GM18868 (cell line): ENCODE data around the gene PITPNM3.

ENCODE experiments used
- ATAC-seq: cut with Tn5 transposase; IDR thresholded peaks from one replicate; pipeline ENCODE4 v1.9.1; 2021; ENCODE audit warnings: mild to moderate bottlenecking, moderate library complexity; ENCODE audit not compliant: unreplicated experiment

PITPNM3 gene

GRCh38 chr17:6530324-6530920 lies 25.9 kb downstream of the PITPNM3 start:
- ATAC-seq = no peak

- ATAC-seq = no peak
Measured at GRCh38 chr17:6528557-6528956, 27.8 kb downstream of the PITPNM3 start.

GRCh38 chr17:6526362-6527152 lies 29.8 kb downstream of the PITPNM3 start:
- no peak for ATAC-seq

GRCh38 chr17:6525731-6526130 lies 30.6 kb downstream of the PITPNM3 start:
- no peak for ATAC-seq

GRCh38 chr17:6525141-6525540 lies 31.2 kb downstream of the PITPNM3 start:
- no peak for ATAC-seq

- no peak for ATAC-seq
Measured at GRCh38 chr17:6524520-6524919, 31.8 kb downstream of the PITPNM3 start.

- ATAC-seq = no peak
Measured at GRCh38 chr17:6523809-6524355, 32.5 kb downstream of the PITPNM3 start.

GRCh38 chr17:6523330-6523729 lies 33.0 kb downstream of the PITPNM3 start:
- no peak for ATAC-seq

- no peak for ATAC-seq
Measured at GRCh38 chr17:6521586-6521985, 34.8 kb downstream of the PITPNM3 start.

GRCh38 chr17:6517062-6517461 lies 39.3 kb downstream of the PITPNM3 start:
- no peak for ATAC-seq

- ATAC-seq = no peak
Measured at GRCh38 chr17:6514371-6514770, 42.0 kb downstream of the PITPNM3 start.

- no peak for ATAC-seq
Measured at GRCh38 chr17:6512552-6512951, 43.8 kb downstream of the PITPNM3 start.

- ATAC-seq = no peak
Measured at GRCh38 chr17:6510321-6510977, 45.9 kb downstream of the PITPNM3 start.

- ATAC-seq = no peak
Measured at GRCh38 chr17:6509921-6510320, 46.4 kb downstream of the PITPNM3 start.

- ATAC-seq = no peak
Measured at GRCh38 chr17:6509031-6509771, 47.2 kb downstream of the PITPNM3 start.

- ATAC-seq = no peak
Measured at GRCh38 chr17:6508519-6509030, 47.8 kb downstream of the PITPNM3 start.

- ATAC-seq = no peak
Measured at GRCh38 chr17:6508016-6508415, 48.3 kb downstream of the PITPNM3 start.

GRCh38 chr17:6507535-6507934 lies 48.8 kb downstream of the PITPNM3 start:
- ATAC-seq = no peak

GRCh38 chr17:6506679-6507231 lies 49.6 kb downstream of the PITPNM3 start:
- no peak for ATAC-seq

GRCh38 chr17:6505425-6506142 lies 50.8 kb downstream of the PITPNM3 start:
- no peak for ATAC-seq
